Smooth muscle cell (in vitro differentiated cells): ENCODE measurements around the gene ZNF891. TPM values are rescaled to one million over a fixed set of nuclear protein-coding genes. Genes with fewer than 3 reads are reported as not detected.

Source experiments
- DNase-seq: peaks from one replicate; lab custom pipeline; 2025; ENCODE audit not compliant: unreplicated experiment; lab: John Stamatoyannopoulos, UW
- H2AFZ ChIP-seq: fragments of 200-600 bp; sonication (generic); 2 replicates; pipeline ENCODE4 v1.6.0; 2016; ENCODE audit warnings: antibody characterized with exemption, low read depth, mild to moderate bottlenecking
- H3F3A ChIP-seq: fragments of 200-600 bp; sonication (generic); 2 replicates; pipeline ENCODE4 v1.6.0; 2017; ENCODE audit warnings: antibody characterized with exemption, low read depth
- H3K27ac ChIP-seq: fragments of 200-600 bp; sonication (generic); 2 replicates; pipeline ENCODE4 v1.5.1; 2016; ENCODE audit warnings: low read depth, mild to moderate bottlenecking
- H3K27me3 ChIP-seq: fragments of 200-600 bp; sonication (generic); 2 replicates; pipeline ENCODE4 v1.6.1; 2016; ENCODE audit warnings: low read depth, mild to moderate bottlenecking
- H3K36me3 ChIP-seq: fragments of 200-600 bp; sonication (generic); 2 replicates; pipeline ENCODE4 v1.5.1; 2016; ENCODE audit warnings: low read depth
- H3K4me1 ChIP-seq: fragments of 200-600 bp; sonication (generic); 2 replicates; pipeline ENCODE4 v1.5.1; 2016; ENCODE audit warnings: low read depth
- H3K4me2 ChIP-seq: fragments of 200-600 bp; sonication (generic); 2 replicates; pipeline ENCODE4 v1.6.0; 2016; ENCODE audit warnings: mild to moderate bottlenecking
- H3K4me3 ChIP-seq: fragments of 200-600 bp; sonication (generic); 2 replicates; pipeline ENCODE4 v1.5.1; 2016; ENCODE audit warnings: mild to moderate bottlenecking
- H3K79me2 ChIP-seq: fragments of 200-600 bp; sonication (generic); 2 replicates; pipeline ENCODE4 v1.6.0; 2016; ENCODE audit warnings: low read depth, mild to moderate bottlenecking
- H3K9ac ChIP-seq: fragments of 200-600 bp; sonication (generic); 2 replicates; pipeline ENCODE4 v1.6.0; 2016; ENCODE audit warnings: low read depth
- H3K9me3 ChIP-seq: fragments of 200-600 bp; sonication (generic); replicated peaks from 2 replicates; pipeline ENCODE4 v1.5.1; 2016; ENCODE audit warnings: low read depth
- H4K20me1 ChIP-seq: fragments of 200-600 bp; sonication (generic); 2 replicates; pipeline ENCODE4 v1.6.0; 2016; ENCODE audit warnings: low read depth
- CTCF ChIP-seq: fragments of 200-600 bp; sonication (generic); IDR thresholded peaks from 2 replicates; pipeline ENCODE4 v1.5.1; 2017; ENCODE audit warnings: borderline replicate concordance, mild to moderate bottlenecking, antibody characterized with exemption; ENCODE audit not compliant: insufficient read depth, poor library complexity, severe bottlenecking
- WGBS: methylation state at CpG from one replicate; pipeline ENCODE4 v1.1.7; 2016; ENCODE audit warnings: low lambda C conversion rate; 5-methylcytosine and 5-hydroxymethylcytosine counted together
- polyA plus RNA-seq: library from polyadenylated mRNA; unstranded; fragments of >200 nt; fragmentation: Nextera tagmentation; extraction: Ambion mirVana; gene quantifications from 2 replicates; pipeline ENCODE4 v1.2.1, GENCODE V29; 2016
- total RNA-seq: library from RNA; depleted of rRNA; stranded (reverse); fragments of >200 nt; gene quantifications from 2 replicates; pipeline ENCODE4 v1.2.3, GENCODE V29; 2014

The ZNF891 gene
- 0.90 and 1.2 TPM in 2 replicates for total RNA-seq
- polyA plus RNA-seq = 0.25 and 0.30 TPM in 2 replicates

GRCh38 chr12:133130038-133130807 lies at the start of gene ZNF891, which contains the start of gene ZNF10:
ZNF891 (minus strand) TSS chr12:133130274; CDS start chr12:133121918, 8,356 bp downstream.
ZNF10 (plus strand) TSS chr12:133130627; CDS start chr12:133144493, 13,866 bp downstream.
- Histone ChIP-seq H3K9ac (peak within 1 kb of the TSS; percentile 78), H3K27me3 (no peaks in the 10 kb centered on the region), H3K4me2 (peak within 1 kb of the TSS; percentile 93), H3K4me1 (peaks cover 7% of the 10 kb centered on the region), H3F3A (no peaks in the 10 kb centered on the region), H2AFZ (peak within 1 kb of the TSS; percentile 99), H3K79me2 (peaks cover 48% of the 10 kb centered on the region), H3K9me3 (peaks cover 30% of the 10 kb centered on the region), H4K20me1 (no peaks in the 10 kb centered on the region), H3K4me3 (peak within 1 kb of the TSS; percentile 68), H3K36me3 (peaks cover 33% of the 10 kb centered on the region), H3K27ac (peak within 1 kb of the TSS; percentile 85)
- under 1% methylated on average over 73 of the region's 87 CpGs for WGBS
- TF ChIP-seq CTCF = no peak
- DNase-seq = peak; percentile 93

- 67% methylated on average over 1 of the region's 1 CpG for WGBS
- no peaks in the 10 kb centered on the region for H3K79me2 ChIP-seq
- no peaks in the 10 kb centered on the region for H3K27me3 ChIP-seq
- no peaks in the 10 kb centered on the region for H3K36me3 ChIP-seq
- no peaks in the 10 kb centered on the region for H4K20me1 ChIP-seq
- H3K4me3 ChIP-seq = no peak overlapping the region
- no peak overlapping the region for H3K4me2 ChIP-seq
- H3K4me1 ChIP-seq = no peaks in the 10 kb centered on the region
- H3K27ac ChIP-seq = no peak overlapping the region
- no peak for TF ChIP-seq CTCF
- H3F3A ChIP-seq = no peaks in the 10 kb centered on the region
- H3K9ac ChIP-seq = no peak overlapping the region
- H2AFZ ChIP-seq = no peak overlapping the region
- no peak for DNase-seq
- H3K9me3 ChIP-seq = peaks cover 24% of the 10 kb centered on the region
These were observed 44.8 kb upstream of the ZNF891 start for GRCh38 chr12:133174901-133175300.

- 93% methylated on average over 1 of the region's 1 CpG for WGBS
- no peak for TF ChIP-seq CTCF
- no peak for DNase-seq
- H4K20me1 ChIP-seq = no peaks in the 10 kb centered on the region
- no peaks in the 10 kb centered on the region for H3K27me3 ChIP-seq
- H3K9me3 ChIP-seq = peaks cover 32% of the 10 kb centered on the region
- no peaks in the 10 kb centered on the region for H3F3A ChIP-seq
- H3K27ac ChIP-seq = no peak overlapping the region
- no peak overlapping the region for H3K4me3 ChIP-seq
- H3K79me2 ChIP-seq = no peaks in the 10 kb centered on the region
- H3K4me1 ChIP-seq = no peaks in the 10 kb centered on the region
- H3K9ac ChIP-seq = no peak overlapping the region
- no peak overlapping the region for H2AFZ ChIP-seq
- no peak overlapping the region for H3K4me2 ChIP-seq
- H3K36me3 ChIP-seq = no peaks in the 10 kb centered on the region
These were observed 42.4 kb upstream of the ZNF891 start for GRCh38 chr12:133172491-133172890.
